H1 (cell line): ENCODE measurements around the gene NOXO1. TPM values are rescaled to one million over a fixed set of nuclear protein-coding genes. Genes with fewer than 3 reads are reported as not detected.

Experiments
- CTCF ChIA-PET: fragments of 300-600 bp; sonication (Branson Sonifier 250); formaldehyde crosslinking; loops from one replicate; lab custom pipeline; 2021; ENCODE audit not compliant: partially characterized antibody; lab: Charles Lee
- POLR2A ChIA-PET: fragments of 300-600 bp; sonication (Branson Sonifier 250); formaldehyde crosslinking; loops from one replicate; lab custom pipeline; 2021; ENCODE audit warnings: inconsistent platforms; ENCODE audit not compliant: partially characterized antibody; lab: Charles Lee
- DNase-seq, 2 experiments: peaks; one replicate each; pipeline versions ENCODE4 v3.0.0 to v3.0.0-alpha.2; 2010 to 2022; ENCODE audit warnings: low spot score in 2 of 2, low read depth in 1 of 2, mixed read lengths in 1 of 2
- FAIRE-seq: peaks from 2 replicates; lab custom pipeline; 2011; peaks lifted over from hg19 to GRCh38; lab: Jason Lieb, UNC
- H2AFZ ChIP-seq: 2 replicates; pipeline ENCODE4 v1.8.1; 2012; ENCODE audit warnings: low read length, inconsistent platforms
- H2AK5ac ChIP-seq: 2 replicates; pipeline ENCODE4 v1.6.1; 2013; ENCODE audit warnings: low read depth, low read length
- H2BK120ac ChIP-seq: replicated peaks from 2 replicates; pipeline ENCODE3; 2013; ENCODE audit warnings: low read depth, low read length, inconsistent platforms
- H2BK12ac ChIP-seq: 2 replicates; pipeline ENCODE4 v1.6.1; 2013; ENCODE audit warnings: low read depth, low read length
- H2BK15ac ChIP-seq: 2 replicates; pipeline ENCODE4 v1.6.1; 2013; ENCODE audit warnings: low read length
- H2BK20ac ChIP-seq: 2 replicates; pipeline ENCODE4 v1.6.1; 2013; ENCODE audit warnings: low read length
- H2BK5ac ChIP-seq: 2 replicates; pipeline ENCODE4 v1.6.1; 2013; ENCODE audit warnings: low read depth, low read length
- H3K14ac ChIP-seq: 2 replicates; pipeline ENCODE4 v1.6.1; 2013; ENCODE audit warnings: inconsistent platforms; ENCODE audit not compliant: insufficient read length
- H3K18ac ChIP-seq: 2 replicates; pipeline ENCODE4 v1.6.1; 2013; ENCODE audit warnings: low read length; ENCODE audit errors: extremely low read depth
- H3K23ac ChIP-seq: 2 replicates; pipeline ENCODE4 v1.6.1; 2013; ENCODE audit warnings: inconsistent platforms; ENCODE audit not compliant: insufficient read length
- H3K23me2 ChIP-seq: 2 replicates; pipeline ENCODE4 v1.6.1; 2013; ENCODE audit warnings: low read depth, low read length
- H3K27ac ChIP-seq: 2 replicates; pipeline ENCODE4 v1.6.1; 2011; ENCODE audit warnings: low read depth, low read length, inconsistent platforms
- H3K27me3 ChIP-seq, 4 experiments: replicated peaks in 1 of 4; 1 replicate in 1 of 4; 2 replicates in 3 of 4; pipeline versions ENCODE4 v1.6.1 to v1.8.1; 2011 to 2013; ENCODE audit warnings: low read length in 3 of 4, mild to moderate bottlenecking in 3 of 4, inconsistent platforms in 2 of 4, mixed read lengths in 2 of 4, moderate library complexity in 1 of 4; ENCODE audit not compliant: control insufficient read depth in 3 of 4, insufficient read depth in 3 of 4; ENCODE audit errors: extremely low read depth in 1 of 4
- H3K36me3 ChIP-seq, 4 experiments: 2 replicates each; pipeline versions ENCODE4 v1.6.1 to v1.8.1; 2011 to 2013; ENCODE audit warnings: mild to moderate bottlenecking in 4 of 4, low read length in 3 of 4, moderate library complexity in 2 of 4, control low read depth in 1 of 4, inconsistent platforms in 1 of 4; ENCODE audit not compliant: insufficient read depth in 4 of 4, control insufficient read depth in 2 of 4
- H3K4ac ChIP-seq: replicated peaks from 2 replicates; pipeline ENCODE3; 2013; ENCODE audit warnings: low read length, low read depth, mixed read lengths, inconsistent platforms; ENCODE audit not compliant: insufficient read length
- H3K4me1 ChIP-seq, 4 experiments: replicated peaks in 1 of 4; 1 replicate in 1 of 4; 2 replicates in 3 of 4; pipeline versions ENCODE4 v1.6.1 to v1.8.1; 2011 to 2013; ENCODE audit warnings: low read length in 3 of 4, inconsistent platforms in 2 of 4, mixed read lengths in 1 of 4; ENCODE audit not compliant: insufficient read depth in 4 of 4, control insufficient read depth in 3 of 4
- H3K4me2 ChIP-seq, 2 experiments: 2 replicates each; pipeline versions ENCODE4 v1.6.1 to v1.8.1; 2011 to 2013; ENCODE audit warnings: low read depth in 2 of 2, low read length in 2 of 2, control low read depth in 1 of 2, inconsistent platforms in 1 of 2, mild to moderate bottlenecking in 1 of 2; ENCODE audit not compliant: insufficient read depth in 1 of 2
- H3K4me3 ChIP-seq, 4 experiments: fragments of 200-600, 300-600 bp in 1 of 4; sonication (generic), shearing (Covaris generic), sonication (Bioruptor Twin) in 1 of 4; 2 replicates each; pipeline versions ENCODE4 v1.5.1 to v1.8.1; 2011 to 2016; ENCODE audit warnings: low read length in 4 of 4, low read depth in 3 of 4, control low read depth in 2 of 4, inconsistent platforms in 2 of 4, mild to moderate bottlenecking in 2 of 4, mixed read lengths in 1 of 4, moderate library complexity in 1 of 4; ENCODE audit not compliant: insufficient read depth in 2 of 4; ENCODE audit errors: extremely low read depth in 1 of 4
- H3K56ac ChIP-seq: replicated peaks from 2 replicates; pipeline ENCODE3; 2013; ENCODE audit warnings: low read depth, mild to moderate bottlenecking, mixed read lengths, low read length, inconsistent platforms; ENCODE audit not compliant: insufficient read length
- H3K79me1 ChIP-seq: 2 replicates; pipeline ENCODE4 v1.6.1; 2013; ENCODE audit warnings: low read depth, low read length, control low read depth
- H3K79me2 ChIP-seq, 2 experiments: 2 replicates each; pipeline versions ENCODE4 v1.6.1 to v1.8.1; 2012 to 2013; ENCODE audit warnings: low read length in 2 of 2, mild to moderate bottlenecking in 2 of 2, inconsistent platforms in 1 of 2; ENCODE audit not compliant: insufficient read depth in 2 of 2, control insufficient read depth in 1 of 2
- H3K9ac ChIP-seq, 4 experiments: replicated peaks in 1 of 4; 1 replicate in 1 of 4; 2 replicates in 3 of 4; pipeline versions ENCODE4 v1.6.1 to v1.8.1; 2011 to 2013; ENCODE audit warnings: low read depth in 3 of 4, low read length in 3 of 4, control low read depth in 2 of 4, mild to moderate bottlenecking in 2 of 4, moderate library complexity in 2 of 4, inconsistent platforms in 1 of 4; ENCODE audit errors: extremely low read depth in 1 of 4
- H3K9me3 ChIP-seq, 2 experiments: 2 replicates each; pipeline versions ENCODE4 v1.6.1 to v1.8.1; 2012 to 2013; ENCODE audit warnings: mild to moderate bottlenecking in 2 of 2, moderate library complexity in 2 of 2, control low read depth in 1 of 2, inconsistent platforms in 1 of 2, low read depth in 1 of 2, low read length in 1 of 2, mixed read lengths in 1 of 2; ENCODE audit not compliant: insufficient read depth in 2 of 2
- H4K20me1 ChIP-seq, 2 experiments: replicated peaks in 1 of 2; 2 replicates each; pipeline versions ENCODE3 to v1.8.1; 2011 to 2013; ENCODE audit warnings: inconsistent platforms in 2 of 2, low read length in 2 of 2, mild to moderate bottlenecking in 1 of 2; ENCODE audit not compliant: insufficient read depth in 2 of 2, control insufficient read depth in 1 of 2
- H4K5ac ChIP-seq: 2 replicates; pipeline ENCODE4 v1.6.1; 2013; ENCODE audit warnings: low read length, low read depth, mixed read lengths, inconsistent platforms; ENCODE audit not compliant: insufficient read length
- H4K8ac ChIP-seq: 2 replicates; pipeline ENCODE4 v1.8.0; 2013; ENCODE audit warnings: mild to moderate bottlenecking, moderate library complexity, low read length, inconsistent platforms; ENCODE audit not compliant: insufficient read depth; ENCODE audit errors: extremely low read depth
- H4K91ac ChIP-seq: replicated peaks from 2 replicates; pipeline ENCODE3; 2013; ENCODE audit warnings: low read length, mixed read lengths, inconsistent platforms; ENCODE audit not compliant: insufficient read length
- EZH2 ChIP-seq: fragments of 200-600 bp; sonication (generic); IDR thresholded peaks from 2 replicates; pipeline ENCODE4 v1.7.1; 2012; ENCODE audit warnings: low read depth, mild to moderate bottlenecking, moderate library complexity, low read length, inconsistent platforms; ENCODE audit not compliant: severe bottlenecking
- KDM5A ChIP-seq: fragments of 200-600 bp; IDR thresholded peaks from 2 replicates; pipeline ENCODE4 v1.7.1; 2012; ENCODE audit warnings: mild to moderate bottlenecking, low read length, inconsistent platforms, mixed read lengths
- NANOG ChIP-seq: IDR thresholded peaks from 2 replicates; pipeline ENCODE4 v1.6.1; 2011; ENCODE audit warnings: low read length, low read depth, mild to moderate bottlenecking, inconsistent platforms; ENCODE audit not compliant: insufficient read depth, poor library complexity, severe bottlenecking
- POU5F1 ChIP-seq: IDR thresholded peaks from 2 replicates; pipeline ENCODE4 v1.6.1; 2011; ENCODE audit warnings: low read depth, mild to moderate bottlenecking, low read length, moderate library complexity
- RAD21 ChIP-seq, 2 experiments: IDR thresholded peaks in 1 of 2; conservative IDR thresholded peaks in 1 of 2; 2 replicates each; pipeline ENCODE4 v1.6.1; 2011; ENCODE audit warnings: low read depth in 2 of 2, low read length in 2 of 2, improper control_type of control experiment in 1 of 2, inconsistent platforms in 1 of 2, mild to moderate bottlenecking in 1 of 2, moderate library complexity in 1 of 2
- RBBP5 ChIP-seq: IDR thresholded peaks from 2 replicates; pipeline ENCODE4 v1.7.1; 2012; ENCODE audit warnings: low read depth, mild to moderate bottlenecking, inconsistent platforms, low read length, moderate library complexity, borderline replicate concordance
- RFX5 ChIP-seq: IDR thresholded peaks from 2 replicates; pipeline ENCODE4 v1.6.1; 2011; ENCODE audit warnings: low read depth, low read length, improper control_type of control experiment, borderline replicate concordance
- SIN3A ChIP-seq, 2 experiments: IDR thresholded peaks in 1 of 2; conservative IDR thresholded peaks in 1 of 2; 2 replicates each; pipeline ENCODE4 v1.6.1; 2011 to 2012; ENCODE audit warnings: low read length in 2 of 2, improper control_type of control experiment in 1 of 2, low read depth in 1 of 2, mild to moderate bottlenecking in 1 of 2
- SP1 ChIP-seq: IDR thresholded peaks from 2 replicates; pipeline ENCODE4 v1.6.1; 2011; ENCODE audit warnings: low read depth, low read length
- SP2 ChIP-seq: IDR thresholded peaks from 2 replicates; pipeline ENCODE4 v1.6.1; 2012; ENCODE audit warnings: mild to moderate bottlenecking, low read length, inconsistent platforms
- TAF1 ChIP-seq: IDR thresholded peaks from 2 replicates; pipeline ENCODE4 v1.6.1; 2011; ENCODE audit warnings: mild to moderate bottlenecking, low read depth, low read length
- TAF7 ChIP-seq: optimal IDR thresholded peaks from 2 replicates; pipeline ENCODE3; 2011; ENCODE audit warnings: low read depth, mild to moderate bottlenecking, inconsistent platforms, low read length, moderate library complexity, borderline replicate concordance
- WGBS, 2 experiments: shearing (Covaris generic) in 1 of 2; methylation state at CpG; one replicate each; pipeline versions ENCODE4 v1.1.6 to v1.1.7; 2013 to 2015; ENCODE audit warnings: low lambda C conversion rate in 2 of 2, mixed read lengths in 2 of 2, inconsistent platforms in 1 of 2, low coverage in 1 of 2, missing lambda C conversion rate in 1 of 2; ENCODE audit not compliant: insufficient replicate concordance in 2 of 2, insufficient coverage in 1 of 2, insufficient read length in 1 of 2; ENCODE audit errors: extremely low coverage in 1 of 2, missing lambda C conversion rate in 1 of 2; 5-methylcytosine and 5-hydroxymethylcytosine counted together
- polyA plus RNA-seq, 7 experiments: library from polyadenylated mRNA; depleted of rRNA in 3 of 7; stranded (reverse) in 5 of 7; unstranded in 2 of 7; fragments of >200 nt in 5 of 7; fragments of 200-250 nt in 2 of 7; gene quantifications; 1 replicate in 5 of 7; 2 replicates in 1 of 7; 4 replicates in 1 of 7; pipeline versions ENCODE4 v1.2.1 to v1.2.3, GENCODE V29; 2011 to 2013; ENCODE audit warnings: missing spikeins in 2 of 7, mixed read lengths in 2 of 7
- total RNA-seq: library from RNA; stranded (reverse); fragmentation: NEBNext Ultra II Directional; extraction: Animal tissue kit (Norgen Biotek cat#: 25700); gene quantifications from 2 replicates; pipeline ENCODE4 v1.2.1, GENCODE V29; 2021

NOXO1 gene
- total and polyA plus RNA-seq, 2 of the 8 experiments (the other 6 are each of a cell fraction or from before 2014, with no cell fraction given), result 1.3 to 2.5 TPM

- Histone ChIP-seq H3K14ac (no peak overlapping the region), H3K9me3 (no peaks in the 10 kb centered on the region), H2BK12ac (no peak overlapping the region), H3K4me1 (peaks cover 0 to 12% (median 9%) of the 10 kb centered on the region in 4 experiments; a peak in 5 of 7 replicates), H4K20me1 (peaks cover 0 to 9% of the 10 kb centered on the region in 2 experiments), H3K4me2 (no peak overlapping the region; a peak in 1 of 4 replicates), H2AK5ac (no peak overlapping the region), H3K23ac (no peak overlapping the region), H3K79me1 (no peaks in the 10 kb centered on the region), H3K23me2 (peaks cover 7% of the 10 kb centered on the region; the same call in 1 of the 2 replicates), H3K36me3 (no peaks in the 10 kb centered on the region), H2BK5ac (no peak overlapping the region), H4K5ac (no peak overlapping the region), H2BK15ac (no peak overlapping the region), H3K4me3 (no peak overlapping the region), H3K27ac (no peak overlapping the region; the same call in 1 of the 2 replicates), H2AFZ (no peak overlapping the region), H2BK120ac (no peak overlapping the region), H3K9ac (no peak overlapping the region; a peak in 1 of 7 replicates), H3K56ac (no peak overlapping the region), H2BK20ac (no peak overlapping the region), H3K79me2 (no peaks in the 10 kb centered on the region), H4K8ac (no peak overlapping the region), H4K91ac (no peak overlapping the region), H3K18ac (no peak overlapping the region), H3K27me3 (peaks cover 0 to 27% (median 21%) of the 10 kb centered on the region in 4 experiments; a peak in 5 of 7 replicates), H3K4ac (no peak overlapping the region)
- ChIA-PET POLR2A (interaction anchor here (1.0 to 1.2 kb wide), 3 partner anchors 64 to 143 kb away, joined by 3 read pairs; partner anchors contain the start of gene RPS2), CTCF (interaction anchor here (0.8 to 2.1 kb wide), 9 partner anchors 12 to 112 kb away, joined by 3 to 7 read pairs (median 3); no protein-coding TSS in a partner anchor)
- FAIRE-seq, result no peak
- no peak for DNase-seq
- WGBS, 2 experiments, result 95% methylated on average over 15 of the region's 18 CpGs; no CpG with 5 or more reads in 1 of the 2 experiments
- TF ChIP-seq RFX5 (no peak), SIN3A (conservative IDR thresholded peaks at IDR 0.05 in 1 of 2, IDR thresholded peaks at IDR 0.05 in 1 of 2; ENCODE audit: low read depth in 1 of 2, low read length in 2 of 2) (no peak), RAD21 (IDR thresholded peaks at IDR 0.05 in 1 of 2, conservative IDR thresholded peaks at IDR 0.05 in 1 of 2; ENCODE audit: low read depth in 2 of 2, low read length in 2 of 2) (no peak), EZH2 (no peak), SP2 (no peak), TAF1 (no peak), NANOG (no peak), RBBP5 (no peak), KDM5A (no peak), SP1 (no peak), TAF7 (no peak), POU5F1 (no peak)
Measured at GRCh38 chr16:2028620-2029220, 47.5 kb upstream of the NOXO1 start.
